GM12874 (cell line): Measurements from ENCODE around the gene ZNF396.

Experiments used
- TF ChIP-seq, protein P1 (sequence below): IDR thresholded peaks from 2 replicates; pipeline ENCODE4 v1.5.1; 2011; ENCODE audit warnings: low read depth, mild to moderate bottlenecking, control low read depth, low read length, moderate library complexity; ENCODE audit not compliant: insufficient read depth

ZNF396 gene

GRCh38 chr18:35397976-35398375, 20.8 kb upstream of the ZNF396 start:
- TF ChIP-seq, protein P1, sequence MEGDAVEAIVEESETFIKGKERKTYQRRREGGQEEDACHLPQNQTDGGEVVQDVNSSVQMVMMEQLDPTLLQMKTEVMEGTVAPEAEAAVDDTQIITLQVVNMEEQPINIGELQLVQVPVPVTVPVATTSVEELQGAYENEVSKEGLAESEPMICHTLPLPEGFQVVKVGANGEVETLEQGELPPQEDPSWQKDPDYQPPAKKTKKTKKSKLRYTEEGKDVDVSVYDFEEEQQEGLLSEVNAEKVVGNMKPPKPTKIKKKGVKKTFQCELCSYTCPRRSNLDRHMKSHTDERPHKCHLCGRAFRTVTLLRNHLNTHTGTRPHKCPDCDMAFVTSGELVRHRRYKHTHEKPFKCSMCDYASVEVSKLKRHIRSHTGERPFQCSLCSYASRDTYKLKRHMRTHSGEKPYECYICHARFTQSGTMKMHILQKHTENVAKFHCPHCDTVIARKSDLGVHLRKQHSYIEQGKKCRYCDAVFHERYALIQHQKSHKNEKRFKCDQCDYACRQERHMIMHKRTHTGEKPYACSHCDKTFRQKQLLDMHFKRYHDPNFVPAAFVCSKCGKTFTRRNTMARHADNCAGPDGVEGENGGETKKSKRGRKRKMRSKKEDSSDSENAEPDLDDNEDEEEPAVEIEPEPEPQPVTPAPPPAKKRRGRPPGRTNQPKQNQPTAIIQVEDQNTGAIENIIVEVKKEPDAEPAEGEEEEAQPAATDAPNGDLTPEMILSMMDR, result no peak

GRCh38 chr18:35393716-35394115, 16.6 kb upstream of the ZNF396 start:
- TF ChIP-seq, protein P1, result no peak

DNA sequence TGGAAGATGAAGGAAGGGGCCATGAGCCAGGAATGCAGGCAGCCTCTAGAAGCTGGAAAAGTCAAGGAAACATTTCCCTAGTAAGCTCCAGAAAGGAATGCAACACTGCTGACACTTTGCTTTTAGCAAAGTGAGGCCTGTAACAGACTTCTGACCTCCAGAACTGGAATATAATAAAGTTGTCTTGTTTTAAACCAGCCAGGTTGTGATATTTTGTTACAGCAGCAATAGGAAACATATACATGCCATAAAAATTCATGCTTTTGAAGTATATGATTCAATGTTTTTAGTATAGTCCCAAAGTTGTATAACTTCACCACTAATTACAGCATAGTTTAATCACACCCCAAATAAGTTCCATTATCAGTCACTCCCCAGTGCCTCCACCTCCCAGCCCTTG, 15.2 kb upstream of the ZNF396 start:
- TF ChIP-seq, protein P1, result no peak

DNA sequence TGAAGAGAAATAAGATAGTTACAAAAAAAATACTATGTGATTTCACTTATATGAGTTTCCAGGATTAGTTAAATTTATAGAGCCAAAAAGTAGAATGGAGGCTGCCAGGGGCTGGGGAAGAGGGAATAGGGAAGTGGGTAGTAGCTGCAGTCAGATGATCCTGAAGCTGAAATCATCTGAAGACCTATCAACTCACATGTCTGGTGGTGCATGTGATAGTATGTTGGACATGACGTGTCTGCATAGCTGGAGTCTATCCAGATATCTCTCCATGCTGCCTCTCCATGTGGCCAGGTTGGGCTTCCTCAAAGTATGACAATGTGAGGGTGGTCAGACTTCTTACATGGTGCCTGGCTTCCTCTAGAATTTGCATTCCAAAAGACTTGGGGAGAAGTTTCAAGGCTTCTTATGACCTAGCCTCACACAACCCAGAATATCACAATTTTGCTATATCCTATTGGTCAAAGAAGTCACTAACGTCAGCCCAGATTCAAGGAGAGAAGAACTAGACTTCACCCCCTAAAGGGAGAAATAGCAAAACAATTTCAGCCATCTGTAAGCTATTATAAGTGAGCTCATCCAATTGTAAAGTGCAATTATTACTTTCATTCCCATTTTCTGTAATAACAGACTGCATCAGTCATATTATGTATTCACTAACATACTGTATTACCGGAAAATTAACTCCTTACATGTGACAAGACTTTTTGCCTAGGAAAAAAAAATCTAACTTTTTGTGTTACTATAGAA, 14.0 kb upstream of the ZNF396 start:
- TF ChIP-seq, protein P1, result no peak

DNA sequence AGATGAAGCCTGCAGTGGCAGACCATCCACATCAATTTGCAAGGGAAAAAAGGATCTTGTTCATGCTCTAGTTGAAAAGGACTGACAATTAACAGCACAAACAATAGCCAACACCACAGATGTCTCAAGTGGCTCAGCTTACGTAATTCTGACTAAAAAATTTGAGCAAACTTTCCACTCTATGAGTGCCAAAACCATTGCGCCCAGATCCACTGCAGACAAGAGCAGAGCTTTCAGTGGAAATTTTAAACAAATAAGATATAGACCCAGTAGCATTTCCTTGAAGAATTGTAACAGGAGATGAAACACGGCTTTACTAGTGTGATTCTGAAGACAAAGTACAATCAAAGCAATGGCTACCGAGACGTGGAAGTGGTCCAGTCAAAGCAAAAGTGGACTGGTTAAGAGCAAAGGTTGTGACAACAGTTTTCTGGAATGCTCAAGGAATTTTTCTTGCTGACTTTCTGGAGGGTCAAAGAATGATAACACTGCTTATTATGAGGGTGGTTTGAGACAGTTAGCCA, 12.0 kb upstream of the ZNF396 start:
- TF ChIP-seq, protein P1, result no peak

- TF ChIP-seq, protein P1, result peak; percentile 25; the same call in 1 of the 2 replicates
Measured at GRCh38 chr18:35387152-35387571, 10.0 kb upstream of the ZNF396 start.

DNA sequence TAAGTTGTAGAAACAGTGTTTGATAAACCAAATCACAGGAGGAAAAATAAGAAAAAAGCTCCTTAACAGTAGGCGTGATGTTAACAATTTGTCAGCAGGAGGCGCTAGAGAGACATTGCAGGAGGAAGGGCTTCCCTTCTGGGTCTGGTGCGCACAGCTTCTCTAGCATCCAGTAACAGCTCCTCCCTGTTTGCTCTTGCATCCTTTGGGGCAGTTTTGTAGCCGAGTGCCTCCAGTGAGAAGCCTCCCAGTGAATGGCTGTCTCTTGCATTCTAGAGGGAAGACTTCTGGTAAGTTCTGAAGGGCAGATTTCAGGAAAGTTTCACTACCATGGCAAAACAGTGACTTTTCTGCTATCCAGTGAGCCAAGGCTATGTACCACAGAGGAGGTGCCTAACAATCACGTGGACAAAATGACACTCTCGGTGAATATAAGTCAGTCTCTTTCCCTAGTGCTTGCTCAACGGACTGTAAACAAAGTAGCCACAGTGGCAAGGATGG, 9.5 kb upstream of the ZNF396 start:
- TF ChIP-seq, protein P1, result peak; percentile 87
